ENCODE data around the gene SMPD2.

Gene SMPD2

GRCh38 chr6:109447878-109448555 lies 7.5 kb downstream of the SMPD2 start:
- H3K36me3 ChIP-seq (ENCODE audit: insufficient read depth, low read length) = peaks cover 69% of the 10 kb centered on the region
- no peak overlapping the region for H3K27ac ChIP-seq (ENCODE audit: low read depth, low read length)
- H3K4me3 ChIP-seq (ENCODE audit: low read length) = no peak overlapping the region
- H3K9me3 ChIP-seq (ENCODE audit: insufficient read depth, low read depth, low read length) = no peaks in the 10 kb centered on the region
- WGBS = 91% methylated on average over 8 of the region's 8 CpGs
- H3K4me1 ChIP-seq (ENCODE audit: insufficient read depth, low read length) = no peaks in the 10 kb centered on the region
- no peaks in the 10 kb centered on the region for H3K27me3 ChIP-seq (ENCODE audit: insufficient read depth, low read length)
- H3K9ac ChIP-seq (ENCODE audit: low read depth, low read length) = no peak overlapping the region

- 93% methylated on average over 7 of the region's 7 CpGs for WGBS
- Histone ChIP-seq H3K9ac (ENCODE audit: low read depth, low read length) (no peak overlapping the region), H3K27ac (ENCODE audit: low read depth, low read length) (no peak overlapping the region), H3K9me3 (ENCODE audit: insufficient read depth, low read depth, low read length) (no peaks in the 10 kb centered on the region), H3K4me3 (ENCODE audit: low read length) (no peak overlapping the region), H3K36me3 (ENCODE audit: insufficient read depth, low read length) (peaks cover 69% of the 10 kb centered on the region), H3K27me3 (ENCODE audit: insufficient read depth, low read length) (no peaks in the 10 kb centered on the region), H3K4me1 (ENCODE audit: insufficient read depth, low read length) (no peaks in the 10 kb centered on the region)
Measured at GRCh38 chr6:109448615-109449014, 8.1 kb downstream of the SMPD2 start.

GRCh38 chr6:109449064-109449794 lies 8.7 kb downstream of the SMPD2 start:
- H3K27me3 ChIP-seq (ENCODE audit: insufficient read depth, low read length) = no peaks in the 10 kb centered on the region
- peaks cover 2% of the 10 kb centered on the region; the same call in 1 of the 2 replicates for H3K4me1 ChIP-seq (ENCODE audit: insufficient read depth, low read length)
- no peak overlapping the region for H3K4me3 ChIP-seq (ENCODE audit: low read length)
- no peaks in the 10 kb centered on the region for H3K9me3 ChIP-seq (ENCODE audit: insufficient read depth, low read depth, low read length)
- no peak overlapping the region for H3K9ac ChIP-seq (ENCODE audit: low read depth, low read length)
- peaks cover 64% of the 10 kb centered on the region for H3K36me3 ChIP-seq (ENCODE audit: insufficient read depth, low read length)
- 95% methylated on average over 19 of the region's 19 CpGs for WGBS
- H3K27ac ChIP-seq (ENCODE audit: low read depth, low read length) = no peak overlapping the region

GRCh38 chr6:109449795-109450673 lies 9.5 kb downstream of the SMPD2 start:
- Histone ChIP-seq H3K4me3 (ENCODE audit: low read length) (no peak overlapping the region), H3K27me3 (ENCODE audit: insufficient read depth, low read length) (no peaks in the 10 kb centered on the region), H3K27ac (ENCODE audit: low read depth, low read length) (no peak overlapping the region), H3K36me3 (ENCODE audit: insufficient read depth, low read length) (peaks cover 56% of the 10 kb centered on the region), H3K9ac (ENCODE audit: low read depth, low read length) (no peak overlapping the region), H3K9me3 (ENCODE audit: insufficient read depth, low read depth, low read length) (no peaks in the 10 kb centered on the region), H3K4me1 (ENCODE audit: insufficient read depth, low read length) (peaks cover 6% of the 10 kb centered on the region; the same call in 1 of the 2 replicates)
- 90% methylated on average over 16 of the region's 16 CpGs for WGBS

- H3K4me1 ChIP-seq (ENCODE audit: insufficient read depth, low read length) = peaks cover 6% of the 10 kb centered on the region; the same call in 1 of the 2 replicates
- peaks cover 49% of the 10 kb centered on the region for H3K36me3 ChIP-seq (ENCODE audit: insufficient read depth, low read length)
- no peak overlapping the region for H3K27ac ChIP-seq (ENCODE audit: low read depth, low read length)
- no peak overlapping the region for H3K9ac ChIP-seq (ENCODE audit: low read depth, low read length)
- no peaks in the 10 kb centered on the region for H3K27me3 ChIP-seq (ENCODE audit: insufficient read depth, low read length)
- H3K4me3 ChIP-seq (ENCODE audit: low read length) = no peak overlapping the region
- WGBS = 99% methylated on average over 3 of the region's 3 CpGs
- no peaks in the 10 kb centered on the region for H3K9me3 ChIP-seq (ENCODE audit: insufficient read depth, low read depth, low read length)
Measured at GRCh38 chr6:109450801-109451200, 10.3 kb downstream of the SMPD2 start.

- Histone ChIP-seq H3K27me3 (ENCODE audit: insufficient read depth, low read length) (no peaks in the 10 kb centered on the region), H3K4me3 (ENCODE audit: low read length) (no peak overlapping the region), H3K9me3 (ENCODE audit: insufficient read depth, low read depth, low read length) (no peaks in the 10 kb centered on the region), H3K9ac (ENCODE audit: low read depth, low read length) (no peak overlapping the region), H3K4me1 (ENCODE audit: insufficient read depth, low read length) (peaks cover 7% of the 10 kb centered on the region), H3K27ac (ENCODE audit: low read depth, low read length) (no peak overlapping the region), H3K36me3 (ENCODE audit: insufficient read depth, low read length) (peaks cover 43% of the 10 kb centered on the region)
- 93% methylated on average over 7 of the region's 7 CpGs for WGBS
Measured at GRCh38 chr6:109451376-109451775, 10.9 kb downstream of the SMPD2 start.

GRCh38 chr6:109452181-109452580 lies 11.7 kb downstream of the SMPD2 start:
- Histone ChIP-seq H3K27ac (ENCODE audit: low read depth, low read length) (no peak overlapping the region), H3K4me1 (ENCODE audit: insufficient read depth, low read length) (peaks cover 15% of the 10 kb centered on the region), H3K27me3 (ENCODE audit: insufficient read depth, low read length) (no peaks in the 10 kb centered on the region), H3K36me3 (ENCODE audit: insufficient read depth, low read length) (peaks cover 35% of the 10 kb centered on the region), H3K9ac (ENCODE audit: low read depth, low read length) (no peak overlapping the region), H3K4me3 (ENCODE audit: low read length) (no peak overlapping the region), H3K9me3 (ENCODE audit: insufficient read depth, low read depth, low read length) (no peaks in the 10 kb centered on the region)
- WGBS = 92% methylated on average over 9 of the region's 9 CpGs

- no peak overlapping the region for H3K4me3 ChIP-seq (ENCODE audit: low read length)
- 94% methylated on average over 2 of the region's 2 CpGs for WGBS
- H3K36me3 ChIP-seq (ENCODE audit: insufficient read depth, low read length) = peaks cover 35% of the 10 kb centered on the region
- no peaks in the 10 kb centered on the region for H3K9me3 ChIP-seq (ENCODE audit: insufficient read depth, low read depth, low read length)
- no peaks in the 10 kb centered on the region for H3K27me3 ChIP-seq (ENCODE audit: insufficient read depth, low read length)
- peaks cover 24% of the 10 kb centered on the region for H3K4me1 ChIP-seq (ENCODE audit: insufficient read depth, low read length)
- no peak overlapping the region for H3K27ac ChIP-seq (ENCODE audit: low read depth, low read length)
- no peak overlapping the region for H3K9ac ChIP-seq (ENCODE audit: low read depth, low read length)
Measured at GRCh38 chr6:109453156-109453555, 12.6 kb downstream of the SMPD2 start.

- H3K9ac ChIP-seq (ENCODE audit: low read depth, low read length) = peak overlapping the region; percentile 50; the same call in 1 of the 2 replicates
- peaks cover 33% of the 10 kb centered on the region for H3K36me3 ChIP-seq (ENCODE audit: insufficient read depth, low read length)
- H3K4me3 ChIP-seq (ENCODE audit: low read length) = peak overlapping the region; percentile 86
- peaks cover 24% of the 10 kb centered on the region for H3K4me1 ChIP-seq (ENCODE audit: insufficient read depth, low read length)
- H3K27ac ChIP-seq (ENCODE audit: low read depth, low read length) = no peak overlapping the region
- no peaks in the 10 kb centered on the region for H3K27me3 ChIP-seq (ENCODE audit: insufficient read depth, low read length)
- no peaks in the 10 kb centered on the region for H3K9me3 ChIP-seq (ENCODE audit: insufficient read depth, low read depth, low read length)
- 93% methylated on average over 27 of the region's 27 CpGs for WGBS
Measured at GRCh38 chr6:109453594-109454495, 13.3 kb downstream of the SMPD2 start.

All from HUES64 (cell line).